Muscle layer of colon (tissue), 2 donors: ENCODE measurements around the gene DHCR24.

Source experiments
- H3K27ac ChIP-seq: one replicate; pipeline ENCODE4 v1.7.0; 2013; ENCODE audit warnings: low read depth, mild to moderate bottlenecking, low read length, moderate library complexity
- H3K27me3 ChIP-seq, 2 donors: one replicate each; pipeline ENCODE4 v1.7.0; 2013; ENCODE audit warnings: low read length in 2 of 2, mild to moderate bottlenecking in 2 of 2; ENCODE audit not compliant: insufficient read depth in 2 of 2, control insufficient read depth in 1 of 2
- H3K36me3 ChIP-seq: one replicate; pipeline ENCODE4 v1.7.0; 2013; ENCODE audit warnings: mild to moderate bottlenecking, low read length; ENCODE audit not compliant: insufficient read depth
- H3K4me1 ChIP-seq: one replicate; pipeline ENCODE4 v1.7.0; 2013; ENCODE audit warnings: mild to moderate bottlenecking, low read length; ENCODE audit not compliant: insufficient read depth
- H3K4me3 ChIP-seq, 2 donors: one replicate each; pipeline ENCODE4 v1.7.0; 2013; ENCODE audit warnings: low read length in 2 of 2, low read depth in 1 of 2, mild to moderate bottlenecking in 1 of 2, moderate library complexity in 1 of 2
- H3K9ac ChIP-seq: one replicate; pipeline ENCODE4 v1.7.0; 2013; ENCODE audit warnings: low read length
- H3K9me3 ChIP-seq: one replicate; pipeline ENCODE4 v1.7.0; 2013; ENCODE audit warnings: mild to moderate bottlenecking, low read length
- donor health status: abdominal sarcoma.
- donor health status: Adenocarcinoma of cecum.

DHCR24 gene

GRCh38 chr1:54872036-54872331 lies 15.0 kb downstream of the DHCR24 start:
- no peaks in the 10 kb centered on the region for H3K27me3 ChIP-seq
- H3K36me3 ChIP-seq, result no peaks in the 10 kb centered on the region
- H3K4me1 ChIP-seq, result no peaks in the 10 kb centered on the region
- no peak overlapping the region for H3K27ac ChIP-seq
- H3K9ac ChIP-seq, result no peak overlapping the region
- H3K4me3 ChIP-seq, result no peak overlapping the region
- H3K9me3 ChIP-seq, result no peaks in the 10 kb centered on the region

GRCh38 chr1:54871275-54872035 lies 15.5 kb downstream of the DHCR24 start:
- Histone ChIP-seq H3K9me3 (no peaks in the 10 kb centered on the region), H3K27ac (no peak overlapping the region), H3K4me3 (no peak overlapping the region), H3K4me1 (no peaks in the 10 kb centered on the region), H3K27me3 (no peaks in the 10 kb centered on the region), H3K9ac (no peak overlapping the region), H3K36me3 (no peaks in the 10 kb centered on the region)

GRCh38 chr1:54870869-54871268 lies 16.1 kb downstream of the DHCR24 start:
- Histone ChIP-seq H3K9me3 (no peaks in the 10 kb centered on the region), H3K27me3 (no peaks in the 10 kb centered on the region), H3K9ac (no peak overlapping the region), H3K36me3 (no peaks in the 10 kb centered on the region), H3K4me3 (no peak overlapping the region), H3K27ac (no peak overlapping the region), H3K4me1 (no peaks in the 10 kb centered on the region)

- Histone ChIP-seq H3K9me3 (no peaks in the 10 kb centered on the region), H3K4me1 (no peaks in the 10 kb centered on the region), H3K36me3 (no peaks in the 10 kb centered on the region), H3K27ac (no peak overlapping the region), H3K4me3 (no peak overlapping the region), H3K27me3 (no peaks in the 10 kb centered on the region), H3K9ac (no peak overlapping the region)
These were observed 17.7 kb downstream of the DHCR24 start for GRCh38 chr1:54869173-54869851.

- Histone ChIP-seq H3K27ac (no peak overlapping the region), H3K4me1 (no peaks in the 10 kb centered on the region), H3K4me3 (no peak overlapping the region), H3K9me3 (no peaks in the 10 kb centered on the region), H3K27me3 (no peaks in the 10 kb centered on the region), H3K9ac (no peak overlapping the region), H3K36me3 (no peaks in the 10 kb centered on the region)
These were observed 19.3 kb downstream of the DHCR24 start for GRCh38 chr1:54867717-54868057.

- H3K27me3 ChIP-seq, result no peaks in the 10 kb centered on the region
- no peak overlapping the region for H3K27ac ChIP-seq
- no peak overlapping the region for H3K4me3 ChIP-seq
- H3K9me3 ChIP-seq, result no peaks in the 10 kb centered on the region
- no peaks in the 10 kb centered on the region for H3K36me3 ChIP-seq
- H3K4me1 ChIP-seq, result no peaks in the 10 kb centered on the region
- H3K9ac ChIP-seq, result no peak overlapping the region
These were observed 19.9 kb downstream of the DHCR24 start for GRCh38 chr1:54866801-54867716.

GRCh38 chr1:54865238-54866073 lies 21.5 kb downstream of the DHCR24 start:
- no peak overlapping the region for H3K4me3 ChIP-seq
- H3K27ac ChIP-seq, result no peak overlapping the region
- H3K9ac ChIP-seq, result no peak overlapping the region
- H3K36me3 ChIP-seq, result no peaks in the 10 kb centered on the region
- no peaks in the 10 kb centered on the region for H3K9me3 ChIP-seq
- no peaks in the 10 kb centered on the region for H3K4me1 ChIP-seq
- H3K27me3 ChIP-seq, result no peaks in the 10 kb centered on the region

- Histone ChIP-seq H3K9me3 (no peaks in the 10 kb centered on the region), H3K36me3 (no peaks in the 10 kb centered on the region), H3K4me1 (no peaks in the 10 kb centered on the region), H3K4me3 (no peak overlapping the region), H3K27me3 (no peaks in the 10 kb centered on the region), H3K27ac (no peak overlapping the region), H3K9ac (no peak overlapping the region)
These were observed 22.4 kb downstream of the DHCR24 start for GRCh38 chr1:54864460-54865208.

GRCh38 chr1:54863267-54863665 lies 23.7 kb downstream of the DHCR24 start:
- no peak overlapping the region for H3K4me3 ChIP-seq
- H3K36me3 ChIP-seq, result no peaks in the 10 kb centered on the region
- H3K4me1 ChIP-seq, result no peaks in the 10 kb centered on the region
- no peak overlapping the region for H3K9ac ChIP-seq
- no peaks in the 10 kb centered on the region for H3K9me3 ChIP-seq
- no peaks in the 10 kb centered on the region for H3K27me3 ChIP-seq
- H3K27ac ChIP-seq, result no peak overlapping the region

GRCh38 chr1:54861070-54861761 lies 25.8 kb downstream of the DHCR24 start:
- Histone ChIP-seq H3K4me3 (no peak overlapping the region), H3K27me3 (no peaks in the 10 kb centered on the region), H3K9me3 (no peaks in the 10 kb centered on the region), H3K36me3 (no peaks in the 10 kb centered on the region), H3K4me1 (no peaks in the 10 kb centered on the region), H3K27ac (no peak overlapping the region), H3K9ac (no peak overlapping the region)
